CD8-positive, alpha-beta memory T cell (primary cell): ENCODE data around the gene GABBR2. TPM values are rescaled to one million over a fixed set of nuclear protein-coding genes. Genes with fewer than 3 reads are reported as not detected.

Experiments used
- CTCF ChIA-PET: fragments of 350-600 bp; sonication (Branson Sonifier 250); formaldehyde crosslinking; loops from one replicate; lab custom pipeline; 2021; ENCODE audit warnings: antibody characterized with exemption; lab: Charles Lee
- POLR2A ChIA-PET: fragments of 350-600 bp; sonication (Branson Sonifier 250); formaldehyde crosslinking; loops from one replicate; lab custom pipeline; 2021; ENCODE audit warnings: antibody characterized with exemption; lab: Charles Lee
- DNase-seq, 5 donors: peaks; one replicate each; pipeline versions ENCODE4 v3.0.0 to v3.0.0-alpha.2; 2020 to 2022; ENCODE audit warnings: mixed read lengths in 1 of 5
- H3K27ac ChIP-seq: one replicate; pipeline ENCODE4 v1.7.0; 2013; ENCODE audit warnings: low read depth, mild to moderate bottlenecking, low read length, moderate library complexity
- H3K27me3 ChIP-seq: 2 replicates; pipeline ENCODE4 v1.7.0; 2013; ENCODE audit warnings: low read length, mild to moderate bottlenecking; ENCODE audit not compliant: insufficient read depth, poor library complexity, severe bottlenecking
- H3K36me3 ChIP-seq: 2 replicates; pipeline ENCODE4 v1.7.0; 2013; ENCODE audit warnings: mild to moderate bottlenecking, low read length, moderate library complexity; ENCODE audit not compliant: insufficient read depth
- H3K4me1 ChIP-seq: 2 replicates; pipeline ENCODE4 v1.7.0; 2013; ENCODE audit warnings: mild to moderate bottlenecking, low read length, moderate library complexity; ENCODE audit not compliant: insufficient read depth
- H3K4me3 ChIP-seq: 2 replicates; pipeline ENCODE4 v1.7.0; 2013; ENCODE audit warnings: mild to moderate bottlenecking, low read length
- H3K9me3 ChIP-seq: 2 replicates; pipeline ENCODE4 v1.7.0; 2013; ENCODE audit warnings: mild to moderate bottlenecking, low read length
- H3K27ac Mint-ChIP-seq, 8 donors: one replicate each; pipeline ENCODE4 v1.8.0; 2020 to 2021; ENCODE audit warnings: mixed read lengths in 8 of 8, mild to moderate bottlenecking in 6 of 8, inconsistent platforms in 3 of 8, moderate library complexity in 3 of 8
- H3K27me3 Mint-ChIP-seq, 2 donors: one replicate each; pipeline ENCODE4 v1.8.0; 2020 to 2021; ENCODE audit warnings: mixed read lengths in 2 of 2, mild to moderate bottlenecking in 1 of 2, moderate library complexity in 1 of 2
- H3K36me3 Mint-ChIP-seq, 3 donors: one replicate each; pipeline ENCODE4 v1.8.0; 2020 to 2021; ENCODE audit warnings: mixed read lengths in 3 of 3, inconsistent platforms in 1 of 3, mild to moderate bottlenecking in 1 of 3
- H3K4me1 Mint-ChIP-seq, 3 donors: one replicate each; pipeline ENCODE4 v1.8.0; 2020 to 2021; ENCODE audit warnings: mixed read lengths in 3 of 3, inconsistent platforms in 1 of 3, mild to moderate bottlenecking in 1 of 3
- H3K4me3 Mint-ChIP-seq, 7 donors: one replicate each; pipeline ENCODE4 v1.8.0; 2020 to 2021; ENCODE audit warnings: mixed read lengths in 7 of 7, mild to moderate bottlenecking in 6 of 7, moderate library complexity in 4 of 7, inconsistent platforms in 2 of 7
- H3K9me3 Mint-ChIP-seq, 5 donors: one replicate each; pipeline ENCODE4 v1.8.0; 2020 to 2022; ENCODE audit warnings: mixed read lengths in 5 of 5, mild to moderate bottlenecking in 3 of 5, moderate library complexity in 2 of 5, inconsistent platforms in 1 of 5
- polyA plus RNA-seq: library from polyadenylated mRNA; unstranded; fragments of 300-500 nt; fragmentation: Illumina TruSeq; gene quantifications from one replicate; pipeline ENCODE4 v1.2.3, GENCODE V29; 2021
- total RNA-seq, 2 experiments: library from RNA; stranded (reverse); gene quantifications; one replicate each; pipeline ENCODE4 v1.2.3, GENCODE V29; 2021

GABBR2 gene
- total and polyA plus RNA-seq, 3 experiments from 2014 or later, result not detected

GRCh38 chr9:98701576-98701975 is 7.2 kb downstream of the GABBR2 start:
- H3K4me3 Mint-ChIP-seq, result no peak overlapping the region
- Histone ChIP-seq H3K36me3 (no peaks in the 10 kb centered on the region), H3K27me3 (peaks cover 6% of the 10 kb centered on the region), H3K27ac (no peak overlapping the region), H3K4me3 (no peak overlapping the region), H3K4me1 (no peaks in the 10 kb centered on the region), H3K9me3 (no peaks in the 10 kb centered on the region)
- peaks cover 0 to 4% (median 2%) of the 10 kb centered on the region in 3 donors for H3K4me1 Mint-ChIP-seq
- H3K36me3 Mint-ChIP-seq, result no peaks in the 10 kb centered on the region
- CTCF ChIA-PET, result no interaction called here
- no peak for DNase-seq
- POLR2A ChIA-PET, result no interaction called here
- peaks cover 25 to 65% of the 10 kb centered on the region in 2 donors for H3K27me3 Mint-ChIP-seq
- no peak overlapping the region for H3K27ac Mint-ChIP-seq
- H3K9me3 Mint-ChIP-seq, result peaks cover 0 to 5% (median 2%) of the 10 kb centered on the region in 5 donors

GRCh38 chr9:98700801-98701200 is 7.9 kb downstream of the GABBR2 start:
- CTCF ChIA-PET, result no interaction called here
- Histone ChIP-seq H3K4me1 (no peaks in the 10 kb centered on the region), H3K27me3 (peaks cover 5% of the 10 kb centered on the region), H3K36me3 (no peaks in the 10 kb centered on the region), H3K9me3 (no peaks in the 10 kb centered on the region), H3K27ac (no peak overlapping the region), H3K4me3 (no peak overlapping the region)
- Mint-ChIP-seq H3K4me3 (no peak overlapping the region), H3K27me3 (peaks cover 21 to 64% of the 10 kb centered on the region in 2 donors), H3K9me3 (peaks cover 0 to 5% (median 2%) of the 10 kb centered on the region in 5 donors), H3K27ac (no peak overlapping the region), H3K36me3 (no peaks in the 10 kb centered on the region), H3K4me1 (no peaks in the 10 kb centered on the region)
- DNase-seq, result no peak
- POLR2A ChIA-PET, result no interaction called here

GRCh38 chr9:98698856-98699255 is 9.9 kb downstream of the GABBR2 start:
- no peak overlapping the region for H3K4me3 Mint-ChIP-seq
- peaks cover 18 to 56% of the 10 kb centered on the region in 2 donors for H3K27me3 Mint-ChIP-seq
- H3K27ac ChIP-seq, result no peak overlapping the region
- H3K27ac Mint-ChIP-seq, result no peak overlapping the region
- no peaks in the 10 kb centered on the region for H3K36me3 Mint-ChIP-seq
- H3K36me3 ChIP-seq, result no peaks in the 10 kb centered on the region
- H3K4me1 Mint-ChIP-seq, result no peaks in the 10 kb centered on the region
- H3K4me1 ChIP-seq, result no peaks in the 10 kb centered on the region
- H3K27me3 ChIP-seq, result peaks cover 5% of the 10 kb centered on the region
- no peak for DNase-seq
- CTCF ChIA-PET, result interaction anchor here (1.4 kb wide), 1 partner anchor 21 kb away, joined by 3 read pairs; no protein-coding TSS in a partner anchor
- H3K4me3 ChIP-seq, result no peak overlapping the region
- H3K9me3 ChIP-seq, result no peaks in the 10 kb centered on the region
- POLR2A ChIA-PET, result no interaction called here
- peaks cover 0 to 5% (median 2%) of the 10 kb centered on the region in 5 donors for H3K9me3 Mint-ChIP-seq

- Mint-ChIP-seq H3K9me3 (peaks cover 0 to 2% (median 0%) of the 10 kb centered on the region in 5 donors), H3K4me3 (no peak overlapping the region), H3K27me3 (peaks cover 3 to 40% of the 10 kb centered on the region in 2 donors), H3K4me1 (no peaks in the 10 kb centered on the region), H3K36me3 (no peaks in the 10 kb centered on the region), H3K27ac (no peak overlapping the region)
- no peaks in the 10 kb centered on the region for H3K9me3 ChIP-seq
- POLR2A ChIA-PET, result no interaction called here
- no peaks in the 10 kb centered on the region for H3K4me1 ChIP-seq
- no peak overlapping the region for H3K27ac ChIP-seq
- no peaks in the 10 kb centered on the region for H3K27me3 ChIP-seq
- no peaks in the 10 kb centered on the region for H3K36me3 ChIP-seq
- no peak for DNase-seq
- CTCF ChIA-PET, result no interaction called here
- H3K4me3 ChIP-seq, result no peak overlapping the region
These were observed 13.8 kb downstream of the GABBR2 start for GRCh38 chr9:98694943-98695342.

GRCh38 chr9:98692392-98692791 is 16.3 kb downstream of the GABBR2 start:
- Mint-ChIP-seq H3K9me3 (peaks cover 0 to 2% (median 0%) of the 10 kb centered on the region in 5 donors), H3K27ac (no peak overlapping the region), H3K36me3 (no peaks in the 10 kb centered on the region), H3K4me1 (no peaks in the 10 kb centered on the region), H3K4me3 (no peak overlapping the region), H3K27me3 (peaks cover 3 to 26% of the 10 kb centered on the region in 2 donors)
- no peak overlapping the region for H3K4me3 ChIP-seq
- no peaks in the 10 kb centered on the region for H3K4me1 ChIP-seq
- H3K27ac ChIP-seq, result no peak overlapping the region
- ChIA-PET POLR2A (no interaction called here), CTCF (no interaction called here)
- no peak for DNase-seq
- H3K36me3 ChIP-seq, result no peaks in the 10 kb centered on the region
- H3K27me3 ChIP-seq, result no peaks in the 10 kb centered on the region
- no peaks in the 10 kb centered on the region for H3K9me3 ChIP-seq

- Mint-ChIP-seq H3K9me3 (peaks cover 0 to 2% (median 0%) of the 10 kb centered on the region in 5 donors), H3K36me3 (no peaks in the 10 kb centered on the region), H3K27ac (no peak overlapping the region), H3K4me3 (no peak overlapping the region), H3K4me1 (no peaks in the 10 kb centered on the region), H3K27me3 (peaks cover 3 to 26% of the 10 kb centered on the region in 2 donors)
- POLR2A ChIA-PET, result no interaction called here
- H3K27ac ChIP-seq, result no peak overlapping the region
- no peaks in the 10 kb centered on the region for H3K36me3 ChIP-seq
- CTCF ChIA-PET, result no interaction called here
- no peak for DNase-seq
- H3K4me3 ChIP-seq, result no peak overlapping the region
- no peaks in the 10 kb centered on the region for H3K4me1 ChIP-seq
- no peaks in the 10 kb centered on the region for H3K27me3 ChIP-seq
- H3K9me3 ChIP-seq, result no peaks in the 10 kb centered on the region
These were observed 16.8 kb downstream of the GABBR2 start for GRCh38 chr9:98691890-98692289.

GRCh38 chr9:98690686-98691085 is 18.0 kb downstream of the GABBR2 start:
- Histone ChIP-seq H3K36me3 (no peaks in the 10 kb centered on the region), H3K9me3 (no peaks in the 10 kb centered on the region), H3K4me1 (no peaks in the 10 kb centered on the region), H3K27me3 (no peaks in the 10 kb centered on the region), H3K27ac (no peak overlapping the region), H3K4me3 (no peak overlapping the region)
- Mint-ChIP-seq H3K27ac (no peak overlapping the region), H3K27me3 (peaks cover 0 to 17% of the 10 kb centered on the region in 2 donors), H3K4me1 (no peaks in the 10 kb centered on the region), H3K9me3 (no peaks in the 10 kb centered on the region), H3K36me3 (no peaks in the 10 kb centered on the region), H3K4me3 (no peak overlapping the region)
- ChIA-PET POLR2A (no interaction called here), CTCF (no interaction called here)
- DNase-seq, result no peak

GRCh38 chr9:98688710-98689495 is 19.8 kb downstream of the GABBR2 start:
- Histone ChIP-seq H3K27me3 (no peaks in the 10 kb centered on the region), H3K4me3 (no peak overlapping the region), H3K9me3 (no peaks in the 10 kb centered on the region), H3K36me3 (no peaks in the 10 kb centered on the region), H3K27ac (no peak overlapping the region), H3K4me1 (no peaks in the 10 kb centered on the region)
- H3K27me3 Mint-ChIP-seq, result peaks cover 0 to 7% of the 10 kb centered on the region in 2 donors
- H3K9me3 Mint-ChIP-seq, result no peaks in the 10 kb centered on the region
- no peak overlapping the region for H3K27ac Mint-ChIP-seq
- DNase-seq, result no peak
- ChIA-PET CTCF (no interaction called here), POLR2A (no interaction called here)
- H3K4me3 Mint-ChIP-seq, result no peak overlapping the region
- H3K36me3 Mint-ChIP-seq, result no peaks in the 10 kb centered on the region
- no peaks in the 10 kb centered on the region for H3K4me1 Mint-ChIP-seq
